B cell (primary cell): ENCODE data around the gene MROH9.

Experiments
- EZH2 ChIP-seq: IDR thresholded peaks from 2 replicates; pipeline ENCODE4 v1.6.1; 2012; ENCODE audit warnings: borderline replicate concordance, low read depth, mild to moderate bottlenecking, moderate library complexity, low read length; ENCODE audit not compliant: insufficient read depth, poor library complexity, severe bottlenecking
- TF ChIP-seq, protein P1 (sequence below): fragments of 200-600 bp; IDR thresholded peaks from one replicate; pipeline ENCODE4 v1.8.0; 2022; ENCODE audit warnings: antibody characterized with exemption, mild to moderate bottlenecking

GRCh38 chr1:171084870-171085269 is 149.5 kb downstream of the MROH9 start:
- TF ChIP-seq, protein P1, sequence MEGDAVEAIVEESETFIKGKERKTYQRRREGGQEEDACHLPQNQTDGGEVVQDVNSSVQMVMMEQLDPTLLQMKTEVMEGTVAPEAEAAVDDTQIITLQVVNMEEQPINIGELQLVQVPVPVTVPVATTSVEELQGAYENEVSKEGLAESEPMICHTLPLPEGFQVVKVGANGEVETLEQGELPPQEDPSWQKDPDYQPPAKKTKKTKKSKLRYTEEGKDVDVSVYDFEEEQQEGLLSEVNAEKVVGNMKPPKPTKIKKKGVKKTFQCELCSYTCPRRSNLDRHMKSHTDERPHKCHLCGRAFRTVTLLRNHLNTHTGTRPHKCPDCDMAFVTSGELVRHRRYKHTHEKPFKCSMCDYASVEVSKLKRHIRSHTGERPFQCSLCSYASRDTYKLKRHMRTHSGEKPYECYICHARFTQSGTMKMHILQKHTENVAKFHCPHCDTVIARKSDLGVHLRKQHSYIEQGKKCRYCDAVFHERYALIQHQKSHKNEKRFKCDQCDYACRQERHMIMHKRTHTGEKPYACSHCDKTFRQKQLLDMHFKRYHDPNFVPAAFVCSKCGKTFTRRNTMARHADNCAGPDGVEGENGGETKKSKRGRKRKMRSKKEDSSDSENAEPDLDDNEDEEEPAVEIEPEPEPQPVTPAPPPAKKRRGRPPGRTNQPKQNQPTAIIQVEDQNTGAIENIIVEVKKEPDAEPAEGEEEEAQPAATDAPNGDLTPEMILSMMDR = no peak
- no peak for TF ChIP-seq EZH2
